GM12878 (cell line): ENCODE measurements around the gene DONSON. TPM values are rescaled to one million over a fixed set of nuclear protein-coding genes. Genes with fewer than 3 reads are reported as not detected.

Experiments
- ATAC-seq: fragments of 200-7000 bp; cut with Tn5 transposase; 3 replicates; pipeline ENCODE4 v1.9.1; 2020; ENCODE audit warnings: mild to moderate bottlenecking, moderate library complexity
- BruUV-seq: library from RNA; stranded (reverse); fragments of 400-500 nt; replicated peaks from 2 replicates; lab custom pipeline; 2021; lab: Mats Ljungman, UMichigan
- CTCF ChIA-PET: fragments of 300-600 bp; sonication (Branson Sonifier 250); formaldehyde crosslinking; extraction: SDS; loops from one replicate; lab custom pipeline; 2021; ENCODE audit warnings: inconsistent platforms; lab: Yijun Ruan, JAX
- POLR2A ChIA-PET: fragments of 350-600 bp; formaldehyde crosslinking; extraction: SDS; loops from one replicate; lab custom pipeline; 2021; ENCODE audit warnings: inconsistent platforms; lab: Charles Lee
- RAD21 ChIA-PET: fragments of 300-600 bp; sonication (Branson Sonifier 250); formaldehyde crosslinking; loops from one replicate; lab custom pipeline; 2023; ENCODE audit warnings: antibody characterized with exemption; ENCODE audit not compliant: unreplicated experiment; lab: Charles Lee
- SMC1A ChIA-PET: fragments of 300-600 bp; sonication (Branson Sonifier 250); formaldehyde crosslinking; loops from one replicate; lab custom pipeline; 2023; ENCODE audit not compliant: unreplicated experiment, uncharacterized antibody; lab: Charles Lee
- DNase-seq: peaks from one replicate; pipeline ENCODE4 v3.0.0-alpha.2; 2011; ENCODE audit warnings: low read depth, low spot score
- FAIRE-seq: peaks from 3 replicates; lab custom pipeline; 2011; peaks lifted over from hg19 to GRCh38; lab: Jason Lieb, UNC
- H2AFZ ChIP-seq: 2 replicates; pipeline ENCODE4 v1.6.0; 2011; ENCODE audit warnings: low read depth, low read length, control low read depth; ENCODE audit not compliant: control insufficient read depth
- H3K27ac ChIP-seq: 2 replicates; pipeline ENCODE4 v1.5.1; 2011; ENCODE audit warnings: control low read depth; ENCODE audit not compliant: control insufficient read depth, insufficient read depth
- H3K27me3 ChIP-seq, 2 experiments: replicated peaks in 1 of 2; 2 replicates each; pipeline versions ENCODE4 v1.6.0 to v1.6.1; 2011; ENCODE audit warnings: low read length in 1 of 2; ENCODE audit not compliant: control insufficient read depth in 2 of 2, insufficient read depth in 2 of 2
- H3K36me3 ChIP-seq, 2 experiments: 2 replicates each; pipeline ENCODE4 v1.5.1; 2011; ENCODE audit warnings: low read length in 1 of 2; ENCODE audit not compliant: control insufficient read depth in 2 of 2, insufficient read depth in 2 of 2
- H3K4me1 ChIP-seq: 2 replicates; pipeline ENCODE4 v1.6.1; 2011; ENCODE audit warnings: mild to moderate bottlenecking, low read length, moderate library complexity, mixed read lengths; ENCODE audit not compliant: control insufficient read depth, insufficient read depth
- H3K4me2 ChIP-seq: 2 replicates; pipeline ENCODE4 v1.6.0; 2011; ENCODE audit warnings: control low read depth; ENCODE audit not compliant: control insufficient read depth, insufficient read depth
- H3K4me3 ChIP-seq: fragments of 200-600 bp; sonication (generic); 2 replicates; pipeline ENCODE4 v1.5.1; 2016
- H3K79me2 ChIP-seq: 2 replicates; pipeline ENCODE4 v1.6.0; 2011; ENCODE audit warnings: low read length; ENCODE audit not compliant: control insufficient read depth, insufficient read depth
- H3K9ac ChIP-seq: 2 replicates; pipeline ENCODE4 v1.8.0; 2011; ENCODE audit warnings: low read length, control low read depth, mixed read lengths; ENCODE audit not compliant: control insufficient read depth, insufficient read depth
- H3K9me3 ChIP-seq: replicated peaks from 3 replicates; pipeline ENCODE4 v1.5.1; 2011; ENCODE audit warnings: mild to moderate bottlenecking, low read length; ENCODE audit not compliant: control insufficient read depth, insufficient read depth
- H4K20me1 ChIP-seq: 2 replicates; pipeline ENCODE4 v1.6.0; 2011; ENCODE audit not compliant: control insufficient read depth, insufficient read depth
- BACH1 ChIP-seq: fragments of 450-650 bp; IDR thresholded peaks from 2 replicates; pipeline ENCODE4 v1.6.1; 2017; ENCODE audit warnings: mild to moderate bottlenecking, borderline replicate concordance
- BRCA1 ChIP-seq: IDR thresholded peaks from 2 replicates; pipeline ENCODE4 v1.6.1; 2011; ENCODE audit warnings: low read depth, low read length, improper control_type of control experiment
- CHD4 ChIP-seq: fragments of 200-600 bp; sonication (generic); IDR thresholded peaks from 2 replicates; pipeline ENCODE4 v1.6.1; 2016; ENCODE audit warnings: mild to moderate bottlenecking
- TCF12 ChIP-seq: IDR thresholded peaks from 2 replicates; pipeline ENCODE4 v1.6.1; 2011; ENCODE audit warnings: low read depth, mild to moderate bottlenecking, low read length
- WGBS: methylation state at CpG from one replicate; pipeline ENCODE4 v1.1.6; 2016; ENCODE audit warnings: low lambda C conversion rate; ENCODE audit not compliant: insufficient replicate concordance, insufficient coverage; ENCODE audit errors: missing lambda C conversion rate; 5-methylcytosine and 5-hydroxymethylcytosine counted together
- in situ Hi-C: fragments of 300-500 bp; cut with MboI; formaldehyde crosslinking; loops from 9 replicates; pipeline ENCODE4 v1.14.3; 2018; ENCODE audit warnings: mixed read lengths
- intact Hi-C: fragments of 100-400 bp; cut with micrococcal nuclease; formaldehyde crosslinking; loops from one replicate; pipeline ENCODE4 v1.14.2; 2022; ENCODE audit not compliant: unreplicated experiment
- polyA plus RNA-seq, 11 experiments: library from polyadenylated mRNA; depleted of rRNA in 4 of 11; unstranded in 6 of 11; stranded (reverse) in 5 of 11; fragments of >200 nt; fragmentation: Nextera tagmentation in 4 of 11; fragmentation: Illumina TruSeq in 1 of 11; extraction: Ambion mirVana in 4 of 11; extraction: Trizol in 1 of 11; gene quantifications; 1 replicate in 1 of 11; 2 replicates in 10 of 11; pipeline versions ENCODE4 v1.2.1 to v1.2.3, GENCODE V29; 2011 to 2016; ENCODE audit warnings: inconsistent platforms in 2 of 11, missing spikeins in 2 of 11, low read depth in 1 of 11
- total RNA-seq, 4 experiments: library from RNA; depleted of rRNA in 3 of 4; stranded (reverse); fragments of >200 nt in 3 of 4; fragmentation: Illumina TruSeq in 1 of 4; extraction: Trizol in 1 of 4; gene quantifications; 2 replicates each; pipeline versions ENCODE4 v1.2.1 to v1.2.3, GENCODE V29; 2013 to 2021
- TF ChIP-seq, protein P1 (sequence below): fragments of 450-650 bp; IDR thresholded peaks from 2 replicates; pipeline ENCODE4 v1.6.1; 2018; ENCODE audit warnings: mild to moderate bottlenecking, low read depth, moderate library complexity; ENCODE audit not compliant: partially characterized antibody

Gene DONSON
- total and polyA plus RNA-seq, 10 of the 15 experiments (the other 5 are each of a cell fraction or from before 2014, with no cell fraction given), result 13.6 to 51.2 (median 32.2) TPM

DNA sequence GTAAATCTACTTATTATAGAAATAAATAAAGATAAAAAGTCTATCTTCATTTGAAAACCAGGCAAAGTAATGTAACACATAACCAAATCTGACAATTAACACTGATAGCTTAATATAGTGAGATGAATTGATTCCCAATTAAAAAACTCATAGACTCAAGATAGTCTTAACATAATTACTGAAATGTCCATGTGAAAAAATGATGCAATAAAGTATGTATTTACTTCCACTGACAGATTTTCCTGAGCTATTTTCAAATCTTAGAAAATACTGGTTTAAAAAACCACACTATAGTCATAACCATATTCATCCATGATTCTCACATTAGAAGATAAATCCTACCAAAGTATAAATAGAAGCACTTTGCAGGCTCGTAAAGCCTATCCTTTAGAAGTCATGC lies 9.6 kb upstream of the DONSON start:
- TF ChIP-seq BRCA1, result no peak
- TF ChIP-seq TCF12, result no peak
- TF ChIP-seq, protein P1, sequence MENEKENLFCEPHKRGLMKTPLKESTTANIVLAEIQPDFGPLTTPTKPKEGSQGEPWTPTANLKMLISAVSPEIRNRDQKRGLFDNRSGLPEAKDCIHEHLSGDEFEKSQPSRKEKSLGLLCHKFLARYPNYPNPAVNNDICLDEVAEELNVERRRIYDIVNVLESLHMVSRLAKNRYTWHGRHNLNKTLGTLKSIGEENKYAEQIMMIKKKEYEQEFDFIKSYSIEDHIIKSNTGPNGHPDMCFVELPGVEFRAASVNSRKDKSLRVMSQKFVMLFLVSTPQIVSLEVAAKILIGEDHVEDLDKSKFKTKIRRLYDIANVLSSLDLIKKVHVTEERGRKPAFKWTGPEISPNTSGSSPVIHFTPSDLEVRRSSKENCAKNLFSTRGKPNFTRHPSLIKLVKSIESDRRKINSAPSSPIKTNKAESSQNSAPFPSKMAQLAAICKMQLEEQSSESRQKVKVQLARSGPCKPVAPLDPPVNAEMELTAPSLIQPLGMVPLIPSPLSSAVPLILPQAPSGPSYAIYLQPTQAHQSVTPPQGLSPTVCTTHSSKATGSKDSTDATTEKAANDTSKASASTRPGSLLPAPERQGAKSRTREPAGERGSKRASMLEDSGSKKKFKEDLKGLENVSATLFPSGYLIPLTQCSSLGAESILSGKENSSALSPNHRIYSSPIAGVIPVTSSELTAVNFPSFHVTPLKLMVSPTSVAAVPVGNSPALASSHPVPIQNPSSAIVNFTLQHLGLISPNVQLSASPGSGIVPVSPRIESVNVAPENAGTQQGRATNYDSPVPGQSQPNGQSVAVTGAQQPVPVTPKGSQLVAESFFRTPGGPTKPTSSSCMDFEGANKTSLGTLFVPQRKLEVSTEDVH, result no peak
- TF ChIP-seq BACH1, result no peak
- no peak for TF ChIP-seq CHD4
- Histone ChIP-seq H2AFZ (no peak overlapping the region), H3K9me3 (no peaks in the 10 kb centered on the region), H3K4me2 (no peak overlapping the region), H3K79me2 (no peaks in the 10 kb centered on the region), H3K27ac (no peak overlapping the region), H4K20me1 (no peaks in the 10 kb centered on the region), H3K4me1 (no peaks in the 10 kb centered on the region), H3K4me3 (no peak overlapping the region), H3K27me3 (no peaks in the 10 kb centered on the region), H3K36me3 (peaks cover 0 to 26% of the 10 kb centered on the region in 2 experiments; a peak in 3 of 4 replicates), H3K9ac (no peak overlapping the region)
- ATAC-seq (no peak), DNase-seq (no peak), FAIRE-seq (no peak)
- BruUV-seq, result no TSS peak
- ChIA-PET CTCF (no interaction called here), SMC1A (interaction anchor here (0.7 kb wide), 1 partner anchor 184 kb away, joined by 3 read pairs; no protein-coding TSS in a partner anchor), RAD21 (interaction anchor here (1.0 kb wide), 1 partner anchor 607 kb away, joined by 3 read pairs; no protein-coding TSS in a partner anchor), POLR2A (interaction anchor here (0.8 to 1.1 kb wide), 2 partner anchors 10 to 11 kb away, joined by 3 read pairs; partner anchors contain the start of gene DONSON)
- 58% methylated on average over 1 of the region's 1 CpG for WGBS
- intact Hi-C loops (no loop called here), in situ Hi-C loops (no loop called here)
